GM12873 (cell line): ENCODE measurements around the gene PON2.

Source experiments
- CTCF ChIP-seq: IDR thresholded peaks from 2 replicates; pipeline ENCODE4 v1.5.1; 2012; ENCODE audit warnings: low read depth, mild to moderate bottlenecking, moderate library complexity, low read length, control low read depth; ENCODE audit not compliant: insufficient read depth; ENCODE audit errors: missing control alignments

Gene PON2

GRCh38 chr7:95427914-95428516 lies 6.8 kb downstream of the PON2 start:
- TF ChIP-seq CTCF, result no peak

GRCh38 chr7:95427166-95427565 lies 7.7 kb downstream of the PON2 start:
- TF ChIP-seq CTCF, result no peak

- no peak for TF ChIP-seq CTCF
Measured at GRCh38 chr7:95425694-95426093, 9.1 kb downstream of the PON2 start.

GRCh38 chr7:95424716-95425115 lies 10.1 kb downstream of the PON2 start:
- no peak for TF ChIP-seq CTCF

- TF ChIP-seq CTCF, result no peak
Measured at GRCh38 chr7:95421847-95422444, 12.9 kb downstream of the PON2 start.

- TF ChIP-seq CTCF, result no peak
Measured at GRCh38 chr7:95421000-95421846, 13.6 kb downstream of the PON2 start.

GRCh38 chr7:95412075-95412474 lies 22.8 kb downstream of the PON2 start:
- no peak for TF ChIP-seq CTCF
